HG02884 (cell line): ENCODE measurements around the gene HES7.
"Not testable (repeated sequence)": the region's sequence is repeated elsewhere in the genome, so short reads cannot be mapped to it uniquely, and the experiment has no call there.

ENCODE experiments used
- ATAC-seq: cut with Tn5 transposase; IDR thresholded peaks from one replicate; pipeline ENCODE4 v1.9.1; 2021; ENCODE audit warnings: mild to moderate bottlenecking, moderate library complexity; ENCODE audit not compliant: unreplicated experiment

The HES7 gene

GRCh38 chr17:8124350-8125153 is 646 bp upstream of the HES7 start:
- ATAC-seq: no peak

DNA sequence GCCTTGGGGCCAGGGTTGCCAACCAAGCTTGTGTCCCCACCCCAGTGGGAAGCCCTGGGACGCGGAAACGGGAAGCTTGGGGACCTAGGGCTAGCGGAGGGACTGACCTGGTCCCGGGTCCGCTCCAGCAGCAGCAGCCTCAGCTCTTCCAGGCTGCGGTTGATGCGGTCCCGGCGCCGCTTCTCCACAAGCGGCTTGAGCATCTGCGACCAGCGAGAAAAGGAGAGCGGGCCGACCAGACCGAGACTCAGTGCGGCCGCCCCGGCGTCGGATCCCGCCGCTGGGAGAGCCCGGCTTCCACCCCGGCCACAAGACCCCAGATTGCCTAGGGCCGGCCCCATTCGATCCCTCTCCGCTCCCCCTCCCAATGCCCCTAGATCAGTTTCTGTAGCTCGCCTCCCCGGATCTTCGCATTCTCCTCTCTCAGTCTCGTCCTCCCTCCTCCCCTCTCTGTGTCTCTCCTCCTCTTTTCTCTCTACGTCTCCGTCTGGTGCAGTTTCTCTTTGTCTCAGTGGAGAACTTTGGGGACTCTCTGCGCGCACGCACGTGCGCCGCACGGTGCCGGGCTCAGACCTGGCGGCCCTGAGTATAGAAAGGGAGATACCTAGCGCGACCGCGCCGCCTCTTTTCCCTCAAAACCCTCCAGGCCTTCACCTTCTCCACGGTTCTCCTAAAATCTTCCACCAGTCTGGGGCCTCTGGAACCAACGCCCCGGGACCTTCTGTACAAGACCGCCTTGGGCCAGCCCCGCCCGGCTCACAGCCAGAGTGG is 797 bp downstream of the HES7 start:
- no peak for ATAC-seq

DNA sequence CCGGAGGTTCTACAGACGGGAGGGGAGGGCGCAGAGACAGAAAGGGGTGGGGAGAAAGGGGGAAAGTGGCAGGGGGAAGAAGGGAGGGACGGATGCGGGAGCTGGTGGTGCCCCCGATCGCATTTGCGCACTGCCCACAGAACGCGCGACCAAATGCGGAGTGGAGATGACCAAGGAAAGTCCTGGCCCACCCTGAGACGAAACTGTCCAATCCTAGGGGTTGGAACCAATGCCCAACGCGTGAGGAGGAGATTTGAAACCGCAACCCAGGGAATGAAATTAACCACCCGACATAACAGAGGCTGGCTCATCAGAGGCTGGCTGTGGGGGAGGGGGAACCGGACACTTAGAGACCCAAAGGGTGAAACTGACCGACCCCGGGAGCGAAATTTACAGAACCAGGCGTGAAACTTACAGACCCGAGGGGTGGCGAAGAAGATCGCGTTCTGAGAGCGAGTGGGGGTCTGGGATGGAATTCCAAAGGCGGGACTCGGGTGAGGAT is 1.4 kb downstream of the HES7 start:
- no peak for ATAC-seq

- ATAC-seq: no peak
These were observed 2.1 kb downstream of the HES7 start for GRCh38 chr17:8121681-8122421.

GRCh38 chr17:8121407-8121680 is 2.6 kb downstream of the HES7 start:
- no peak for ATAC-seq

- no peak for ATAC-seq
These were observed 3.1 kb downstream of the HES7 start for GRCh38 chr17:8120520-8121406.

GRCh38 chr17:8119581-8120519 is 4.1 kb downstream of the HES7 start:
- no peak for ATAC-seq

DNA sequence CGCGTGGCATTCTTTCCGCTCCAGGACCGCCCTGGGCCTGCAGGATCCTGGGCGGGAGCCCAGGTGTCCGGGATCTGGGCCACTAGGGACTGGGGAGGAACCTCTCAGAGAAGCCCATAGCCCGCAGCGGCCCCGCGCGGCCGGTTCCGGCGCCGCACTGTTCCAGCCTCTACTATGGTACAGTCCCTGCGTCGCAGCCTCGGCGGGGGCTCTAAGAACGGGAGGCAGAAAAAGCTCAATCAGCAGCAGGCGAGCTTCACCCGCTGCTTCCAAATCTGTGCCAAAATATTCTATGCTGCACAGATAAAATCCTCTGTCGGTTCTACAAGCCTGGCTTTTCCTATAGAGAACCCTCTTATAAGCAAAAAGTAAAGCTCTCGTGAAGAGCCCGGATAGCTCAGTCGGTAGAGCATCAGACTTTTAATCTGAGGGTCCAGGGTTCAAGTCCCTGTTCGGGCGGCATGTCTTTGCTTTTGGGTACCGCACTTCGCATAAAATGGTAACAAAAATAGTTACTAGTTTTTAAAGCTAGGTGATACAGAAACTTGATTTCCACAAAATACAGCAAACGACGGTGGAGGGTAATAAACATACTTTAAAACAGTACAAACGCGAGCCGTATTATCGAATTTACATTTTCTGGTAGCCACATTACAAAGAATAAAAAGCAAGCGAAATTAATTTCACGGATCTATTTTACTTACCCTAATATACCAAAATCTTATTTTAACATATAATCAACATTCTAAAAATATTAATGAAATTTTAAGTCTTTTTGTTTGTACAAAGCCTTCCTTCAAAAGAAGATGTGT is 4.9 kb downstream of the HES7 start:
- ATAC-seq: no peak

- ATAC-seq: no peak
These were observed 5.7 kb downstream of the HES7 start, which contains the start of gene ALOXE3 for GRCh38 chr17:8117980-8118768. Gene ALOXE3, minus strand, starts transcription at chr17:8118514. Its CDS starts 524 bp downstream, at chr17:8117990.

GRCh38 chr17:8117367-8117979 is 6.4 kb downstream of the HES7 start:
- ATAC-seq: no peak

GRCh38 chr17:8116776-8117175 is 7.1 kb downstream of the HES7 start:
- ATAC-seq: no peak

- no peak for ATAC-seq
These were observed 13.0 kb downstream of the HES7 start for GRCh38 chr17:8110907-8111306.

DNA sequence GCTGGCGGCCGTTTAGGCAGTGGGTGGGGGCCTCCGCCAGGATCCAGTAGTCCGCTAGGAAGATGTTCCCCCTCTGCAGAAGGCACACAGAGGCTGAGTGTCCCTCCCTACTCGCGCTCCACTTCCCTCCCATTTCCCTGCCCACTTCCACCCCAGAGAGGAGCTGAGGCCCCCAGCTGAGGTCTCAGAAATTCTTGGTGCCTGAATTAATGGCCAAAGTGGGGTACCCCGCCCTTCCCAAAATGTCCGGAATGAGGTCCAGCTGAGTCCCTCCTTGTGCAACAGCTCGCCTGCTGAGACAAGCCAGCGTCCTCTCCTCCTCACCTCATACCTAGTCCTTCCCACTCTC is 13.5 kb downstream of the HES7 start:
- ATAC-seq: no peak

DNA sequence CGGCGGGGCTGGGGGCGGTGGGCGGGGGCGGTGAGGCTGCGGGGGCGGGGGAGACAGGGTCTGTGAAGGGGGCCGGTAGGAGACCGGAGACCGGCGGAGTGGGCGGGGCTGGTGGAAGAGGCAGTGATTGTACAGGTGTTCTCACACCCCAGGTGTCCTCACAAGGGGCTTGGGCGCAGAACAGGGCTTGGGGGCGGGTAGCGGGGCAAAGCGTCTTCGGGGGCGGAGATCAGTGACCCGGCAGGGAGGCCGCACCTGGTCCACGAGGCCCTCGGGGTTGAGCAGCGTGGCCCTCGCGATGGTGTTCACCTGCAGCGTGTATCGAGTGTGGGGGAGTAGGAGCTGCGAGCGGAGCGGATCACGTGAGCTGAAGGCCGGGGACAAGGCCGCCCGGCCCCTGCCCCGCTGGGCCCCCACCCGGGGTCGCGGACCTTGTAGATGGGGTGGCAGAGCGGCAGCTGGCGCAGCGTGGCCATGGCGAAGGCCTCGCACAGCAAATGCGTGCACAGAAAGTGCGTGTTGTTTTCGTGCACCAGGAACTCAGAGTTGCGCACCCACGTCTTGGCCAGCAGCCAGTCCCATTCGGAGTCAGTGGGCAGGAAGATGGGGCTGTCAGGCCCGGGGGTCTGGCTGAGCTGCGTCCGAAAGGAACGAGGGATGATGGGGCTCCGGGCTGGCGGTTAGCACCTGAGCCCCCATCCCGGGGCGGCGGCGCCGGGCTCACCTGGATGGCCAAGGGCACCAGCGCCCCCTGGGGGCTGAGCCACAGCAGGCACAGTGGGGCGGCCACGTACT is 14.0 kb downstream of the HES7 start:
- no peak for ATAC-seq

DNA sequence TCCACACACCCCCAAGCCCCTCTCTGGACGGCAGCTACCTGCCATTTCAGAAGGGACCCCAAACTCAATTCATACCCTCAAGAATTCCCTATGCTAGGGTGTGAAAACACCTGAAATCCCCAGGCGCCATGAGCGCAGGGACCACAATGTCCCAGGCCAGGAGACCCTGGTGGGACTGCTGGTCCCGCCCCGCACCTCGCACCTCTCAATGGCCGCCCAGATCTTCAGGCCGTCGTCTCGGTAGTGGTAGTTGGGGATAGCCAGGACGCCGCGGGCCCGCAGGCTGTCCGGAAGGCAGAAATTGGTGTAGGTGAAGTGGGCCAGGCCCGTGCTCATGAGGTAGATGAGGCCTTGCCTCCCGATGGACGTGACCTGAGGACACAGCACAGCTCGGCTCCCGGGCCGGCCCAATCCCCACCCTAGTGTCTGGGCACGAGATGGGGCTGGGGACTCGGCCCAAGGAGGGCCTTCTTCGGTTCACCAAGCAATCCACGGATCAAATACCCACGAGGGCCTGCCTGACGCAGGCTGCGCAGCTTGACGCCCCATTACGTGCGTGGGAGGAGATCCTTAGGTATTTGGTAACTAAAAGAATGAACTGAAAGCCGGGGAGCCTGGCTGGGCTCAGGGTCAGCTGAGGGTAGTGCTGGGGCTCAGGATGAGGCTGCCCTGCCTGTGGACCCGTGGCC is 14.8 kb downstream of the HES7 start:
- no peak for ATAC-seq

DNA sequence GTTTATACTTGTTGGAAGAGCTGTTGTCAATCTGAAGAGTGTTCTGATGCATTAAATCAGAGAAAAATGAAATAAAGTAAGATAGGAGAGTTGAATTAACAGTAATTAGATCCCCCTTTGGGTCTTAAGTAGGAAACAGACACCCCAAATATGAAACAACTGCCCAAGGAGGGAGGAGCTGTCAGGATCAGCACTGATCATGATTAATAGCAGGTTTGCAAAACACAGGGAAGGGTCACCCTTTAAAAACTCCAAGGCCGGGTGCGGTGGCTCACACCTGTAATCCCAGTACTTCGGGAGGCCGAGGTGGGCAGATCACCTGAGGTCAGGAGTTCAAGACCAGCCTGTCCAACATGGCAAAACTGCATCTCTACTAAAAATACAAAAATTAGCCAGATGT is 16.9 kb downstream of the HES7 start:
- ATAC-seq: not testable (repeated sequence)
